K562 treated with DMSO at 1 percent for 24 hours (cell line): ENCODE results near the gene AMOTL2. TPM values are rescaled to one million over a fixed set of nuclear protein-coding genes. Genes with fewer than 3 reads are reported as not detected.

ENCODE experiments used
- total RNA-seq: library from RNA; unstranded; fragments of 300-600 nt; gene quantifications from 2 replicates; pipeline ENCODE4 v1.2.3, GENCODE V29; 2022; ENCODE audit warnings: low read depth; ENCODE audit not compliant: insufficient read depth

AMOTL2 gene
- not detected in 2 replicates for total RNA-seq

DNA sequence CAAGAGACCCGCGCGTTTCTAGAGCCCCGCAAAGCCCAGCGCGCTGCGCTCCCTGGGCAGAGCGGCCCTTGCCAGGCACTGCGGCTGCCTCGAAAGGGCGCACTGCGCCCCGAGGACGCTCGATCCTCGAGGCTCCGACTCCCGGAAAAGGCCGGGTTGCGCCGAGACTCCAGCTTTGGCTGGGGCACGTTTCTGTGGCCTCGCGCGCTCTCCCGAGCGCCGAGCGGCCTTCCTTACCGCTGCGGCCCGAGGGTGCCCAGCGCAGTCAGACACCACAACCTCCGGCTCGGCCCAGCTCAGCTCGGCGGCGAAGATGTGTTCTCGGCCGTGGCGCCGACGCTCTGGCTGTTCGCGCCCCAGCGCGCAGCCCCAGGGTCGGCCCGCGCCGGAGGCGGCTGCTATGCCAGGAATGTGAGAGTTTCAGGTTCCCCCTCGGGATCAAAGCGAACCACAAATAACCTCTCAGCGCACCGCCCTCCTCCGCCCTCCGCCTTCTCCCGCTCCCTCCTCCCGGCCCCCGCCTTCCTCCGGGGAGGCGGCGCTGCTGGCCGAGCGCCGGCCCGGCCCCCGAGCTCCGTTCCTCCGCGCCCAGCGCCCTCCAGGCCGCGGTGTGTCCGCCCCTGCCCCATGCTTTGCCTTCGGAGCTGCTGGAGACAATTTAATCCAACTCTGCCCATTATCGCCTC, at the start of gene AMOTL2:
Gene AMOTL2, minus strand, starts transcription at position 343 of the 686 bp plus-strand sequence. CDS start 3,014 bp downstream, outside the sequence.

Other genes starting within 250 kb of the AMOTL2 start
- gene RYK, start 123.6 kb downstream of the AMOTL2 start, total RNA-seq = 7.6 and 8.3 TPM in 2 replicates
- gene ANAPC13, start 111.5 kb upstream of the AMOTL2 start, total RNA-seq = 29.1 and 38.3 TPM in 2 replicates
- 9.4 and 21.8 TPM in 2 replicates for gene CEP63, start 111.6 kb upstream of the AMOTL2 start, total RNA-seq